A549 (cell line): ENCODE measurements around the gene VAMP4.

ENCODE experiments used
- CBX2 ChIP-seq: fragments of 200-600 bp; sonication (generic); IDR thresholded peaks from 2 replicates; pipeline ENCODE4 v1.6.1; 2016; ENCODE audit warnings: low read depth, mild to moderate bottlenecking, borderline replicate concordance
- CEBPB ChIP-seq, 2 experiments: fragments of >200 bp in 1 of 2; sonication (Bioruptor Twin) in 1 of 2; formaldehyde crosslinking in 1 of 2; IDR thresholded peaks; 2 replicates each; pipeline ENCODE4 v1.6.1; 2012 to 2016
- CHD2 ChIP-seq: fragments of 150-350 bp; IDR thresholded peaks from 2 replicates; pipeline ENCODE4 v1.6.1; 2014; ENCODE audit warnings: low read length; ENCODE audit not compliant: partially characterized antibody
- EP300 ChIP-seq, 2 experiments: fragments of >200 bp; sonication (Bioruptor Twin); formaldehyde crosslinking; IDR thresholded peaks; 2 replicates in 1 of 2; 3 replicates in 1 of 2; pipeline ENCODE4 v1.6.1; 2016 to 2017
- HMGXB4 ChIP-seq: fragments of 250-450 bp; sonication (Bioruptor Pico); IDR thresholded peaks from 2 replicates; pipeline ENCODE4 v1.5.0; 2021; ENCODE audit warnings: mild to moderate bottlenecking, moderate library complexity, borderline replicate concordance
- HOXA7 ChIP-seq: fragments of 250-450 bp; sonication (Bioruptor Pico); IDR thresholded peaks from 2 replicates; pipeline ENCODE4 v1.5.0; 2020; ENCODE audit warnings: mild to moderate bottlenecking, moderate library complexity
- MAZ ChIP-seq: fragments of 150-350 bp; IDR thresholded peaks from 2 replicates; pipeline ENCODE4 v1.6.1; 2014; ENCODE audit warnings: antibody characterized with exemption, low read depth, low read length, borderline replicate concordance
- NFE2L2 ChIP-seq: fragments of 150-350 bp; conservative IDR thresholded peaks from 2 replicates; pipeline ENCODE4 v1.6.1; 2014; ENCODE audit warnings: low read length
- PHF8 ChIP-seq: fragments of 200-600 bp; sonication (generic); IDR thresholded peaks from 2 replicates; pipeline ENCODE4 v1.6.1; 2016; ENCODE audit warnings: low read depth, mild to moderate bottlenecking, antibody characterized with exemption, moderate library complexity, borderline replicate concordance
- POLR2A ChIP-seq: IDR thresholded peaks from 2 replicates; pipeline ENCODE4 v1.6.1; 2012; ENCODE audit warnings: mild to moderate bottlenecking, low read length
- RNF2 ChIP-seq: fragments of 200-600 bp; sonication (generic); IDR thresholded peaks from 2 replicates; pipeline ENCODE4 v1.6.1; 2016; ENCODE audit warnings: low read depth, mild to moderate bottlenecking, antibody characterized with exemption, moderate library complexity, borderline replicate concordance
- TF ChIP-seq, protein P1 (sequence below): fragments of >200 bp; sonication (Bioruptor Twin); formaldehyde crosslinking; IDR thresholded peaks from 3 replicates; pipeline ENCODE4 v1.5.1; 2016

- TF ChIP-seq CEBPB (IDR thresholded peaks at IDR 0.05) (no peak), POLR2A (no peak), PHF8 (no peak), NFE2L2 (no peak), CHD2 (no peak), MAZ (no peak), RNF2 (no peak), CBX2 (no peak), HMGXB4 (CRISPR knock-in tag) (no peak), HOXA7 (CRISPR knock-in tag) (no peak), EP300 (IDR thresholded peaks at IDR 0.05) (no peak)
- TF ChIP-seq, protein P1, sequence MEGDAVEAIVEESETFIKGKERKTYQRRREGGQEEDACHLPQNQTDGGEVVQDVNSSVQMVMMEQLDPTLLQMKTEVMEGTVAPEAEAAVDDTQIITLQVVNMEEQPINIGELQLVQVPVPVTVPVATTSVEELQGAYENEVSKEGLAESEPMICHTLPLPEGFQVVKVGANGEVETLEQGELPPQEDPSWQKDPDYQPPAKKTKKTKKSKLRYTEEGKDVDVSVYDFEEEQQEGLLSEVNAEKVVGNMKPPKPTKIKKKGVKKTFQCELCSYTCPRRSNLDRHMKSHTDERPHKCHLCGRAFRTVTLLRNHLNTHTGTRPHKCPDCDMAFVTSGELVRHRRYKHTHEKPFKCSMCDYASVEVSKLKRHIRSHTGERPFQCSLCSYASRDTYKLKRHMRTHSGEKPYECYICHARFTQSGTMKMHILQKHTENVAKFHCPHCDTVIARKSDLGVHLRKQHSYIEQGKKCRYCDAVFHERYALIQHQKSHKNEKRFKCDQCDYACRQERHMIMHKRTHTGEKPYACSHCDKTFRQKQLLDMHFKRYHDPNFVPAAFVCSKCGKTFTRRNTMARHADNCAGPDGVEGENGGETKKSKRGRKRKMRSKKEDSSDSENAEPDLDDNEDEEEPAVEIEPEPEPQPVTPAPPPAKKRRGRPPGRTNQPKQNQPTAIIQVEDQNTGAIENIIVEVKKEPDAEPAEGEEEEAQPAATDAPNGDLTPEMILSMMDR, result no peak
These were observed 23.0 kb downstream of the VAMP4 start for GRCh38 chr1:171718848-171719247.
